HEK293 (cell line): ENCODE data around the gene H3-3A.

Experiments used
- HOXD13 ChIP-seq: sonication (generic); formaldehyde crosslinking; IDR thresholded peaks from 2 replicates; pipeline ENCODE4 v1.8.0; 2022; ENCODE audit warnings: missing genetic modification reagents, borderline replicate concordance
- TCF7L2 ChIP-seq: IDR thresholded peaks from 2 replicates; pipeline ENCODE4 v1.6.1; 2011; ENCODE audit warnings: low read depth, mild to moderate bottlenecking, inconsistent platforms, low read length, moderate library complexity, borderline replicate concordance
- WT1 ChIP-seq: fragments of 450-650 bp; formaldehyde crosslinking; IDR thresholded peaks from 2 replicates; pipeline ENCODE4 v1.5.1; 2016; ENCODE audit warnings: missing biosample characterization, missing genetic modification characterization
- YY1 ChIP-seq: fragments of 450-650 bp; formaldehyde crosslinking; IDR thresholded peaks from 2 replicates; pipeline ENCODE4 v1.5.1; 2018; ENCODE audit warnings: missing biosample characterization, missing genetic modification characterization
- ZBTB8A ChIP-seq: fragments of 450-650 bp; formaldehyde crosslinking; IDR thresholded peaks from 2 replicates; pipeline ENCODE4 v1.5.1; 2016; ENCODE audit warnings: missing biosample characterization, missing genetic modification characterization
- ZFP69B ChIP-seq: fragments of 450-650 bp; formaldehyde crosslinking; IDR thresholded peaks from 2 replicates; pipeline ENCODE4 v1.5.1; 2016; ENCODE audit warnings: missing biosample characterization, missing genetic modification characterization
- ZNF10 ChIP-seq: fragments of 450-650 bp; formaldehyde crosslinking; IDR thresholded peaks from 2 replicates; pipeline ENCODE4 v1.5.1; 2017; ENCODE audit warnings: missing biosample characterization, missing genetic modification characterization
- ZNF621 ChIP-seq: fragments of 450-650 bp; formaldehyde crosslinking; IDR thresholded peaks from 2 replicates; pipeline ENCODE4 v1.5.1; 2017; ENCODE audit warnings: missing biosample characterization, missing genetic modification characterization
- ZNF623 ChIP-seq: fragments of 450-650 bp; formaldehyde crosslinking; IDR thresholded peaks from 2 replicates; pipeline ENCODE4 v1.5.1; 2016; ENCODE audit warnings: missing biosample characterization, missing genetic modification characterization
- ZNF747 ChIP-seq: fragments of 450-650 bp; formaldehyde crosslinking; IDR thresholded peaks from 2 replicates; pipeline ENCODE4 v1.5.1; 2016; ENCODE audit warnings: missing biosample characterization, missing genetic modification characterization
- TF ChIP-seq, protein P1 (sequence below): fragments of 450-650 bp; formaldehyde crosslinking; IDR thresholded peaks from 2 replicates; pipeline ENCODE4 v1.5.1; 2016; ENCODE audit warnings: missing biosample characterization, missing genetic modification characterization

DNA sequence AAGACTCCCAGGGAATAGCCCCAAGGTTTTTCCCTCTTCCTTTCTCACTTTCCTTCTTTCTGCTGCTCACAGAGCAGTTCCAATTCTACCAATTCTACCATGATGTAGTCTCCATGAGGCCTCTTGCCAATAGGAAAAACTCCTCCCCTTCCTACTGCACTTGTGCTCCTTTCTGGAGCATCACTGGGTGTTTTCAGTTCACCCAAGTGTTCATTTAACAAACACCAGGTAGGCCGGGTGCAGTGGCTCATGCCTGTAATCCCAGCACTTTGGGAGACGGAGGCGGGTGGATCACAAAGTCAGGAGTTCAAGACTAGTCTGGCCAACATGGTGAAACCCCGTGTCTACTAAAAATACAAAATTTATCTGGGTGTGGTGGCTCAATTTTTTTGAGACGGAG, 26.6 kb upstream of the H3-3A start:
- TF ChIP-seq, protein P1, sequence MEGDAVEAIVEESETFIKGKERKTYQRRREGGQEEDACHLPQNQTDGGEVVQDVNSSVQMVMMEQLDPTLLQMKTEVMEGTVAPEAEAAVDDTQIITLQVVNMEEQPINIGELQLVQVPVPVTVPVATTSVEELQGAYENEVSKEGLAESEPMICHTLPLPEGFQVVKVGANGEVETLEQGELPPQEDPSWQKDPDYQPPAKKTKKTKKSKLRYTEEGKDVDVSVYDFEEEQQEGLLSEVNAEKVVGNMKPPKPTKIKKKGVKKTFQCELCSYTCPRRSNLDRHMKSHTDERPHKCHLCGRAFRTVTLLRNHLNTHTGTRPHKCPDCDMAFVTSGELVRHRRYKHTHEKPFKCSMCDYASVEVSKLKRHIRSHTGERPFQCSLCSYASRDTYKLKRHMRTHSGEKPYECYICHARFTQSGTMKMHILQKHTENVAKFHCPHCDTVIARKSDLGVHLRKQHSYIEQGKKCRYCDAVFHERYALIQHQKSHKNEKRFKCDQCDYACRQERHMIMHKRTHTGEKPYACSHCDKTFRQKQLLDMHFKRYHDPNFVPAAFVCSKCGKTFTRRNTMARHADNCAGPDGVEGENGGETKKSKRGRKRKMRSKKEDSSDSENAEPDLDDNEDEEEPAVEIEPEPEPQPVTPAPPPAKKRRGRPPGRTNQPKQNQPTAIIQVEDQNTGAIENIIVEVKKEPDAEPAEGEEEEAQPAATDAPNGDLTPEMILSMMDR (tag by site-specific recombination) = no peak
- TF ChIP-seq ZNF621 (tag by site-specific recombination) = no peak
- TF ChIP-seq ZFP69B (tag by site-specific recombination) = no peak
- no peak for TF ChIP-seq WT1 (tag by site-specific recombination)
- no peak for TF ChIP-seq ZNF10
- TF ChIP-seq ZNF623 (tag by site-specific recombination) = no peak
- TF ChIP-seq ZBTB8A (tag by site-specific recombination) = no peak
- TF ChIP-seq HOXD13 (CRISPR knock-in tag) = no peak
- no peak for TF ChIP-seq TCF7L2
- no peak for TF ChIP-seq YY1 (tag by site-specific recombination)
- TF ChIP-seq ZNF747 (tag by site-specific recombination) = no peak
